HG02870 (cell line): ENCODE results near the gene FMN1.

Experiments
- ATAC-seq: cut with Tn5 transposase; IDR thresholded peaks from one replicate; pipeline ENCODE4 v1.9.1; 2021; ENCODE audit warnings: mild to moderate bottlenecking, moderate library complexity; ENCODE audit not compliant: unreplicated experiment

The FMN1 gene

DNA sequence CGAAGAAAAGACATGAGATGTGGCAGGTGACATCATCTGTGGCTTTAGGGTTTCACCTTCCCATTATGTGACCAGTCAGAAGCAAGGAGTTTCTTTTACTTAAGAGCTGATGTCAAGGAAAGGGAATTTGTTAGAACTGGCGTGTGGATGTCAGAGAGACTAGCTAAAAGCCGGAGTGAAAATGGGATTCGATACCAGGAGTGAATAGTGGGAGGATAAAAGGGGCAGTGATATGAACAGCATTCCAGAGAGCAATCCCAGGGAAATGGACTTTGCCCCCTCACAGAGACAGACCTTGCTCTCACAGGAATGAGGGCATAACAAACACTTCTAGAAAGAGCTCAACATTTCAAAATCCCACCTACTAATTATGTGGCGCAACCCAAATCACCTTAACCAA, 5.9 kb upstream of the FMN1 start:
- no peak for ATAC-seq

DNA sequence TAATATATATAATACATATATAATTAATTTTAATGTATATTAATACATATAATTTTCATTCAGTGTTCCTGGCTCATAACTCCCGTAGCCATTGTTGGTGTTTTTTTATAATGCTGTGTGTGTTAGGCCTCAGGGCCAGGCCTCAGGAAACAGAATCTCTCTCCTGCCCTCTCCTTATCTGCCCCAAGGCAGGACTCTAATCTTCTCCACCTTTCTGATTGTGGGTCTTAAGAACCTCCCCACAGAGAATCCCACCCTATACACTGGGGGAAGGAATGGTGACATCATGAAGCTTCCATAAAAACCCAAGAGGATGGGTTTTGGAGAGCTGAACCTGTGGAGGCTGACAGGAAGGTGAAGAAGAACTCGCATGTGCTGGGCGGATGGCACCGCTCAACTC, 4.0 kb upstream of the FMN1 start:
- ATAC-seq = no peak

DNA sequence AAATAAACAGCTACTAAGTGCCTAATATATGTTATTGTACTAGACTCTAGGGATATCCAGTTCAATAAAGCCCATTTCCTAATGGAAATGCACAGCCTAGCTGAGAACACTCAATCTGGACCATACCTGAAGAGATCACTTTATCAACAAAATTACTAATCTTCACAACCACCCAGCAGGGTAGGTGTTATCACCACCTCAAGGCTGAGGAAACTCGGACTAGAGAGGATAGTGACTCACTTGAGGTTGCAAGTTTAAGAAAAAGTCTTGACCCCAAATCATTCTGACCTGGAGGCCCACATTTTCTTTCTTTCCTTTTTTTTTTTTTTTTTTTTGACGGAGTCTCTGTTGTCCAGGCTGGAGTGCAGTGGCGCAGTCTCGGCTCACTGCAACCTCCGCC, 3.1 kb upstream of the FMN1 start:
- ATAC-seq = no peak

DNA sequence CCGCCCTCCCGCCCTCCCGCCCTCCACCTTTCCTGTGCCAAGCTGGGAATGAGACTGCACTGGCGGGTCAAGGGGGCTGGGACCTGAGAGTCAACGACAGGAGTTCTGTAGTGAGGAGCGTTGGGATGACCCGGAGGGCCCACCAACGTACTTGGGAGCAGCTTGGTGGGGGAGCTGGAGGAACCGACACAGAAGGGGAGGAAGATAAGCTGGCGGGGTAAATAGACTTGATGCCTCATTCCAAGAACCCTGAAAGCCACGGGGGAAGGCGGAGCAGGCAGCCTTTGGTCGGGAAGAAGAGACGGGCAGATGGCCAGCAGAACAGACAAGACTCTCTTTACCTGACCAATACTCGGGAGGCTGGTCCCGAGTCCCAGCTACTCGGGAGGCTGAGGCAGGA, 277 bp downstream of the FMN1 start:
- no peak for ATAC-seq

DNA sequence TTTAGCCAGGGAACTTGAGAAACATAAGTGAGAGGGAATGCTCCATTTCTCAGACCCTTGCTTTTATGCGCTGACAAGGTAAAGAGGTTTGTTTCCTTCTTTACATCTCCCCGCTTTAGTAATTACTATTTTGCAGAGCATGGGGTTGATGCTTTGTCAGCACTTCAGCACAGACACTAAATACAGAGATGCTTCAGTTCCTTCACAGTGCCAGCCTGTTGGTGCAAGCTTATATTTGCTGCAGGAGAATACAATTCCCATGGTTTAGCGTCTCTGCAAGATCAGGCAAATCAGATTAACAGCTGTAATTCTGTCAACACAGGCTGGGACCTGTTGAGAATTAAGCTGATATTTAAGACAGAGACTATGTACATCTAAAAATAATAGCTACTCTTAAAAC, 2.9 kb downstream of the FMN1 start:
- ATAC-seq = no peak

DNA sequence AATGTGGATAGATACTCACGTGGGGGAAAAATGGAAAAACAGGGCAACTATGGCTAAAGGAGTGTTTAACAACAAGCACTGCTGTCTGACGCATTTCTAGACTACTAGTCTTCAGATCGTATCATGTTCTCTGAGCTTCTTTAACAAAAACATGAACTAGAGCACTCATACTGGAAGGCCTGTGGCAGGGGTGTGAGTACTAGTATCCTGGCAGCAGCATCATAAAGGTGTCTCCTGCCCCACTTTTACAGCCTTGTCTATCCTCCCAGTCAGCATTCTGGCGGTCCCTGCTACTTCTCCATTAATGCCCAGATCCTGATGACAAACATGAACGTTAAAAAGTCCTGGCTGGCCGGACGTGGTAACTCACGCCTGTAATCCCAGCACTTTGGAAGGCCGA, 4.0 kb downstream of the FMN1 start:
- no peak for ATAC-seq

DNA sequence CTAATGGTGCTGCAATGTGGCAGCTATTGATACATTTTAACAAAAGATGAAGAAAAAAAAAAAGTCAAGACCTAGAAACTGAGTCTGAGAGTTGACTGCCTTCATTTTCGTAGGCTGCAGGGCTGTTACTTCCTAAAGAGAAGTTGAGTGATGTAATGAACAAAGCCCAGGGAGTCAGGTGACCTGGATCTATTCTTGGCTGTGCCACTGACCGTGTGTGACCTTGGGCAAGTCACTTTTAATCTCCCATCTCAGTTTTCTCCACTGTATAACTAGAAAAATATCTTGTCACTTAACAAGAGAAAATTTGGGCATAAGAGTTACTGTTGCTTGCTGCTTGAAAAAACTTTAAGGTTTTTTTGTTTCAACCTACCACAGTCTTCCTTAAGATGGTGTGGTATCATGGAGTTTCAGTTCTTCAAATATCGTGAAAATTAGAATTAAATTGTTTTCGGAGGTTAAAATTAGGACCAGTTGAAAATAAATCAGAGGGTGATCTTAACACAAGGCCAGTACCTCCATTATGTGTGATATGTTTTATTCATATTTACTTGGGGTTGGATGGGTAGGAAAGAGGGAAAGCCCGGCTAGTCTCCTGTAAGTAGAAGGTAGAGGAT, 5.8 kb downstream of the FMN1 start:
- no peak for ATAC-seq

DNA sequence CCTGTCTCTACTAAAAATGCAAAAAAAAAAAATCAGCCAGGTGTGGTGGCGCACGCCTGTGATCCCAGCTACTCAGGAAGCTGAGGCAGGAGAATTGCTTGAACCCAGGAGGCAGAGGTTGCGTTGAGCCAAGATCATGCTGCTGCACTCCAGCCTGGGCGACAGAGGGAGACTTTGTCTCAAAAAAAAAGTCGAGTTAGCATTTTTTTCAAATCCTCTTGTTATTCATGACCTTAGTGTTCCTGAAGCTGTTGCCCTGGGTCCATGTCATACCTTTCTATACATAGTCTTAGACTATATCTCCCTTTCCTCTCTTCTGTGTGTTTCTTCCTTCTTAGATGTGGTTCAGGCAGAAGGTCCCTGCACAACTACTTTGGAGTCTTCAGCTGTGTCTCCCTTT, 6.4 kb downstream of the FMN1 start:
- no peak for ATAC-seq

DNA sequence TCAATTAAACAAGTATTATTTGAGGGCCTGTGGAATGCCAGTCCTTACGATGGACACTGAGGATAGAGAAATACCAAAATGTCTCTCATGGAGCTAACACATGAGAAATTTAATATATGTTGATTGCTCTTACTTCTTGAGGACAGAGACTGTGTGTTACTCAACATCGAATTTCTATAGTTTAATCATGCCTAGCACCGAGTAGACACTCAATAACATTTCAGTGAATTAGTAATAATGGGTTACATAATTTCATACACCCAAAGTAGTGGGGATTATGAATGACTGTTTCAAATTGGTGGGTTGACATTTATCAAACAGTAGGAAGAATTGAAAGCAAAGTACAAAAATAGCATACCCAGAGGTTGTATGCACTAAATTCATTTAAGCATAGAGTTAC, 11.2 kb downstream of the FMN1 start:
- ATAC-seq = no peak

DNA sequence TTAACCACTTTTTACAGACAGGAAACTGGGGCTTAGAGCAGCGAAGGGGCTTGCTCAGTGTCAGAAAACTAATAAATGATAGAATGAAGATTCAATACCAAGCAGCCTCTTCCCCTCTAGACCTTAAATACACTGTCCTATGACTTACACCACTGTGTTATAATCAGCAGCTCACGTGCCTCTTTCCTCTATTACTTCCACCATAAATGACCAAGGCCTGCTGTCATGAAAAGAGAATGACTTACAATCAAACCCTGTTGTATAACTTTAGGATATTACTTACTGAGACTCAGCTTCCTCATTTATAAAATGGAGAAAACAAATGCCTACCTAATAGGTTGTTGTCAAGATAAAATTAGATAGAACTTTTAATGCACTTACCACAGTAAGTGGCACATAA, 11.6 kb downstream of the FMN1 start:
- ATAC-seq = no peak

DNA sequence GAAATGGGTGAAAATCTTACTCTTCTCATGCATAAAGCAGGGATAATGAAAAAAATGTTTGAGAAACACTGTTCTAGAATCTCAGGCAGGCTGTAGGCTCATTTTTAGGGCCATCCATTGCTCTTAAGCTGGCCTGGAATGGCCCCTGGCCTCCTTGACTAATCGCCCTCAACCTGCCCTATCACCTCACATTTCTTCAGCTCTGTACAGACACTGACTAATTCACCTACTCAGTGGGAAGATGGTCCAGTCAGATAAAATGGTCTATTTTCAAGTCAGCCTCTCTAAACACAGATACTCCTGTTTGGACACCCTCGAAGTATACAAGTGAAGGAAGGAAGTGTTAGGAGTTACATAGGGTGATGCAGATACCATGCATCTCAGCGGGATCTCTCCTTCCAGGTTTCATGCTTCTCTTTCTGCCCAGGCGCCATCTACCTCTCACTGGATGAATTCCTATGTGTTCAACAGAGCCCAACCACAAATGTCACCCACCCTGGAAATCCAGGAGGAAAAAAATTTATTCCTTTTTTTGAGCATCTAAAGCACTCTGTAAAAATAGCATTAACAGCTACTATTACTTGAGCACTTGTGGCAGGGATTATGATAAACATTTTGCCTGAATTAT, 12.1 kb downstream of the FMN1 start:
- ATAC-seq = no peak

DNA sequence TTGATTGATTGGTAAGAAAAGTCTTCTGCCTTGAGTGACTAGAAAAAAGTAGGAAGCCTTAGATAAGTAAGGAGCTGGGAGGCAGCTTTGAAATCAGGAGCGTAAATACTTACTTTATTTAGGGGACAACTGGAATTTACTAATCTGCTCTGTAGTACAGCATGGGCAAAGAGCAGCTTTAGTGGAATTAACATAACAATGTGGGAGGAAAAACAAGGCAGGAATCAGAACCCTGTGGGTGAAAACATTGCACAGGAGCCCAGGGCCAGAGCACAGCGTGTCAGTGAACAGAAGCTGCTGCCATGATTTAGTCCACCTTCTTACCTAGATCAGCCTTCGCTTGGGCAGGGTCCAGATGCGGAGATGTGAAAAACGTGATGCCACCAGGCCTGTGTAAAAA, 14.6 kb downstream of the FMN1 start:
- no peak for ATAC-seq

DNA sequence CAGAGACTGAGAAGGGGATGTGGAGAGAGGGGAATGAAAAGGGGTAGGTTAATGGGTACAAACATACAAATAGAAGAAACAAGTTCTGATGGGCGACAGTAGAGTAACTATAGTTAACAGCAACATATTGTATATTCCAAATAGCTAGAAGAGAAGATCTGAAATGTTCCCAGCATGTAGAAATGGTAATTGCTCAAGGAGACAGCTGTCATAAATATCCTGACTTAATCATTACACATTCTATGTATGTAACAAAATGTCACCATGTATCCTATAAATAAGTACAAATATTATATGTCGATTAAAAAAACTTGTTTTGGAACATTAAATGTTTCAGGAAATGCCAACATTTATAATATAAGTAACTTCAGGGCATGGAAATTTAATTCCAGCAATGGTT, 23.3 kb downstream of the FMN1 start:
- ATAC-seq = no peak

DNA sequence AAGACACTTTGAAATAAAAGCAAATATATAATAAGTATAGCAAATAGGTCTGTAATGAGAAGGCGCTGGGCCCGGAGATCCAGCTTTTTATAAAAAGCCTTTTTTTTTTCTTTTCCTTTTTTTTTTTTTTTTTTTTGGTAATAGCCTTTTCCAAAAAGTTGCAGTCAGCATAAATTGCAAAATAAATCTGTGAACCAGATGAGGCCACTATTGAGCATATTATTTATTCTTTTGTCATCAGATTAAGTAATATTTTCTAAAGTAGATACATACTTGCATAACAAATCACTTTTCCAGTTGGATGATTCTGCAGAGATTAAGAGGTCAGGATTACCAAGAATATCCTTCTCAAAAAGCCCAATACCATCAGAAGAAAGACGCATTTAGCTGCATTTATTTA, 24.9 kb downstream of the FMN1 start:
- no peak for ATAC-seq

DNA sequence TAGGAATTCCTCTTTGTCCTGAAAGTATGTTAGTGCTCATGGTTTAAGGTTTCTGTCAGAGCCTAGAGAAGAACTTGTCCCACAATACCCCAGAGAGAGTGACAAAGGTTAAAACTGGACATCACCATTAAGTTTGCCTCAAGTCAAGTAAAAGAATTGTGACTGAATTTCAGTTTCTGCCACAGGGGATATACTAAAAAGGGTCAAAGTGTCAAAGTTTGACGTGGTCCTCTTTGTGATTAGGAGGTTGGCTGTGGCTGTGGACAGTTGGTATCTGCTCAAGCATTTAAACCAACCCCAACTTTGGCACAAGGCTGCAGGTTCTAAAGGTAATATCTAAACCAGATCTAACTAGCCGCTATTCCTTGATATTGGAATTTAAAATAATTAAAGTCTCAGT, 26.1 kb downstream of the FMN1 start:
- ATAC-seq = no peak

DNA sequence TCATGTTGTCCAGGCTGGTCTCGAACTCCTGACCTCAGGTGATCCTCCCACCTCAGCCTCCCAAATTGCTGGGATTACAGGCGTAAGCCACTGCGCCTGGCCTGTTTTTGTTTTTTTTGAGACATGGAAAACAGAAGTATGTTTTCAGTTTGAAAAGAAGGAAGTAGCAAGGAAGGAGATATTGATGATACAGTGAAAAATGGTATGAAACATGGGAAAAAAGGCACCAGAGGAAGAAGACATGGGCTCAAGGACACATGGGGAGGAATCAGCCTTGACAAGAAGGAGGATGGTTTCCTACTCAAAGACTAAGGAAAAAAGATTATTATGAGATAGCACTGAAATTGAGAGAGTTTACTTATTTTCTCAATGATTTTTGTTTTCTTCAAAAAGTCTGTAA, 30.7 kb downstream of the FMN1 start:
- no peak for ATAC-seq

DNA sequence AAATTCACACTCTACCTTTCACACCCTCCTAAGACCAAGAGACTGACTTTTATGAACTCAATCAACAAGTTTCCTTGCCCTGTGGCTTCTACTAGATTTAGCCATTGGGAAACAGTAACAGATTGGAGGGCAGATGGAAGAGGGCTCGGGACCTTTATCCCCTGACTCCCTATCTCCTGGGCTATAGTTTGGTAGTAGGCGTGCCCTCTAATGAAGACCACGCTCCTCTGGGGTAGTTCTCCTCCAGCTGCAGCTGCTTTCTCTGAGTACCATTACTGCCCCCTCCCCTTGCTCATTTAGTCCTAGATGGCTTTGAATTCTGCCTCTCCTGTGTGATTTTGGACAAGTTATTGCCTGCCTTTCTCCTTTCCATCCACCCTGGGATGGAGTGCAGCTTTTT, 33.3 kb downstream of the FMN1 start:
- ATAC-seq = no peak

DNA sequence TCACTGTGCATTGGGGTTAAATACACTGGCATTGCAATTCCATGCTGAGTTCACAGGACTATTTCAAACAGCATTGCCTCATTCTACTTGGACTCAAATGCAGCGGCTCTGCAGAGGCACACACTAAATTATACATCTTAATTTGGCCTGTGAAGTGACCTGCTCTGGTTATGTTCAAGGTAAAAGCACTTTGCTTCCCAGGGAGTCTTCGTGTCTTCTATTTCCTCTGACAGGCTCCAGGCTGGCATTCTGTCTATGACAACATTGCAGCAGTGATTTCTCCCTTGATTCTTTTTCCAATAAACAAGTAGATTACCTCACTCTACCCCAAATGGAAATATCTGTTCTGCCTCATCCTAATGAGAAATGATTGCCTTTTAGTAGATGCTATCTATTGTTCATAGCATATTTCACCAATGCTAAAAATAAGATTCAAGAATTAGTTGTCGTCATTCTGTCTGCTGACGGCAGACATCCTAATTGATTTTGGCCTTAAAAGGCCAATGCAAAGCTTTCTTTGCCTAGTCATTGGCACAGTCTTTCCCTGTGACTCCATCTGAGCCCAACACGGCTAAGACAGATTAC, 33.8 kb downstream of the FMN1 start:
- ATAC-seq = no peak

DNA sequence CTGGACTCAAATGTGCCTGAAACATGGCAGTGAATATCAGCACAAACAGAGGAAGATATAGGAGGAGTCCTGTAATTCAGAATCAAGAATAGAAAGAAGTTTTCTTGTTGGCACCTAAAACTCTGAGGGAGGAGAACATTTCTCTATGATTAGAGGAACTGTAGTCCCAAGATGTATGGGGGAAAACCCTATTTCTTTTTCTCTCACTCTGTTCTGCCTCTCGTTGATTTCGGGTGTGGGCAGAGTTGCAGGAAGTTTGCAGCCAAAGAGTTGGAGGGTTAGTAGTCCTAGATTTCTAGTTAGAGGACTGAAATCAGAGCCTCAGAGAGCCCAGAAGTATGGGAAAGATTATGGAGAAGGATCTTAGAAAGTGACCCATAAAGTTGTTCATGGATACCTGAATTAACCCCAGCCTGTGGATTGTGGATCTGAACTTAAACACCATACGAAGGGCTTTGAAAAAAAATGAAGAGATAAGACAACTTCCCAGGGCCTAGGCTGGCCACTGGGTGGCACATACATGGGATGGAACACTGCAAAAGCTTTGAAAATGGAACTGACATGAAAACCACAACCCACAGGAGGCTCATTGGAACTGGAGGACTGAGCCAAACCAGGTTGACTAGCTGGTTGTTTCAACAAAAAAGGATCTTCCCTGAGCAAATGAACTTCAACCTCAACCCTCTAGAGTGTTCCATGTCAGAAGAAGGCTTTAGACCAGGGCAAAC, 34.6 kb downstream of the FMN1 start:
- ATAC-seq = no peak

DNA sequence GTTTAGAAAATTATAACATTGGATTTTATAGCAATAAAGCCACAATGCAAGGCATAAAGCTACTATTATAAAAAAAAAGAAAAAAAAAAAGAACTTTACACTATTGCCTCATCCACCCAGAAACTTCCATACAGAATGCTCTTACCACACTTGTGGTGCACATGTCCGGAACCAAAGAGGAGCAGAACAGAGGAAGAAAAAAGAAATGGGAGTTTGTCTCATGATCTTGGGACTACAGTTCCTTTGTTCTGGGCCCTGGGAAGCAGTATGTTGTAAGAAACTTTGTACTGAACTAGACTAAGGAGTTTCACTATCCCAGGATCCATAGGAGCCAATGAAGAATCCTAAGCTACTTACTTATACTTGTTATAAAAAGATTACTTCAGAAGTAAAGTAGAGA, 36.1 kb downstream of the FMN1 start:
- no peak for ATAC-seq

DNA sequence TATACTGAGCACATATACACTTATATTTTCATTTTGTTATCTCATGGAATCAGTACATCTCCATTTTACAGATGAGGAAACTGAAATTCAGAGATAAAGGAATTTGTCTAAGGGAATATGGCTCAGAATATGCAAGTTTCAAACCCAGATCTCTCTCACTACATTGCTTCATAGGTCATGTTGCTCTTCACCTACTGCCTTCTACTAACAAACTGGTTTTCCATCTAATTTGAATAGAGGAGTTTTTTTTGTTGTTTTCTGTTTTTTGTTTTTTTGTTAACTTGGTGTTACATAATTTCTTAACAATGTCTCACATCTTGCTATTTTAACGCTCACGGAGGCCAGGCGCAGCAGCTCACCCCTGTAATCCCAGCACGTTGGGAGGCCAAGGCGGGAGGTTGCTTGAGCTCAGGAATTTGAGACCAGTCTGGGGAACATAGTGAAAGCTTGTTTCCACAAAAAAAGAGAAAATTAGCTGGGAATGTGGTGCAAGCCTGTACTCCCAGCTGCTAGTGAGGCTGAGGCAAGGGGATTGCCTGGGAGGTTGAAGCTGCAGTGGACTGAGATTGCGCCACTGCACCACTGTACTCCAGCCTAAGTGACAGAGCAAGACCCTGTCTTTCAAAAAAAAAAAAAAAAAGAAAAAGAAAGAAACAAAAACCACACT, 37.0 kb downstream of the FMN1 start:
- no peak for ATAC-seq
